HG03378 (cell line): ENCODE data around the gene HEYL.

ENCODE experiments used
- ATAC-seq: cut with Tn5 transposase; IDR thresholded peaks from one replicate; pipeline ENCODE4 v1.9.1; 2021; ENCODE audit warnings: mild to moderate bottlenecking, moderate library complexity; ENCODE audit not compliant: unreplicated experiment

The HEYL gene

DNA sequence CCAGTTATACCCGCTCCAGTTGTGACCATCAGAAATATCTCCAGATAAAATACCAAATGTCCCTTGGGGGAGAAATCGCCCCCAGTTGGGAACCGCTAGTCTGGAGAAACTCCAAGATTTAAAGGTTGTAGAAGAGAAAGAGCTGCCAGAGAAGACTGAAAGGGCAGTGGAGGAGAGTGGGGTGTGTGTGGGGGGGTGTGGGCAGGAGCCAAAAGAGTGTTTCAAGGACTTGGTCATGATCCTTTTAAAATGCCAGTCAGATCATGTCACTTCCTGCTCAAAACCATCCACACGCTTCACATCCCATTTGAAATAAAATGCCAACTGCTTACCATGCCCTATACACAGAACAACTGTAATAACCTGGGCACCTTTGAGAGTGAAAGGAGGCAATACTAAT is 3.4 kb upstream of the HEYL start:
- ATAC-seq: no peak

DNA sequence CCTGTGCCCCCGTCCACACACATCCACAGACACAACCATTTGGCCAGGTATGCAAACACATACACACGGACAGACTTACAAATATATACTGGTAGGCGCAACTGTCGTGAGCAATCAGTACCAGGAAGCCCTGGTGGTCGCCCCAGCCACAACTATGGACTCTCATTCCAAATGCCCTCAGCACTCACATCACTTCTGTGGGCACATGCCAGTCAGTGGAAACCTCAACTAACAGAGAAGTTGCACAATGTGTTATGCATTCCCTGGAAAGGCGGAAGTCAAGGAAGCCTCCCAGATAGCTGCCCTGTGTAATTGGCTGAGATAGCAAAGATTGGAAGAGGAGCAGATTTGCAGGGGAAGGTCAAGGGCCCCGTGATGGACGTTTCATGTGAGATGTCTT is 1.4 kb upstream of the HEYL start:
- ATAC-seq: no peak

DNA sequence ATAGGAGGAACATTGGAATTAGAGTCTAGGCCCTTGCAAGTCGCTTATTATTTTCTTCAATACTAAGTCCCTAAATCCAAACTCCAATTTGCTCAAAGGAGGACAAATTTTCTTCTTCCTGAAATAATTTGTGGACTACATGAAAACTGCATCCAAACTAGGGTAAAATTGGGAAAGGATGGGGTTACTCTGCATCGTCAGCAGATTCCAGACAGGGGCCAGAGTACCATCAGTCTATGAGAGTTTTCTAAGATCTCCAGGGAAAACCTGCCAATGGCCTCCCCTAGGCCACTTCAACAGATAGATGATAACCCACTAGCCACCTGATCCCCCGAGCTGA is 508 bp downstream of the HEYL start:
- ATAC-seq: no peak

- ATAC-seq: no peak
These were observed 2.1 kb downstream of the HEYL start for GRCh38 chr1:39637361-39637760.

DNA sequence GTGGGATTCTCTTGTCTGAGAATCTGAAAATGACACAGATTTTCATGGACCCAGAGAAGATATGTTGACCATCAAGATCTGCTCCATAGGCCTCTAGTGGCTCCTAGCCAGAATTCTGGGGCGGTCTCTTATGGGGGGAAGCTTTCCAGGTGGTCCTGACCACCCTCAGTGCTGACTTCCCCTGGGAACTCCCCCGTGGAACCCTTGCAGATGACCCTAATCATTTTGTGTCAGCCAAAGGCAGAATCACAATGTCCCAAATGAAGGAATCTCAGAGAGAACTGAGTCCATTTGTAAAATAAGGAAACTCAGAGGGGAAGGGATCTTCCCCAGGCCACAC is 3.6 kb downstream of the HEYL start:
- ATAC-seq: no peak

DNA sequence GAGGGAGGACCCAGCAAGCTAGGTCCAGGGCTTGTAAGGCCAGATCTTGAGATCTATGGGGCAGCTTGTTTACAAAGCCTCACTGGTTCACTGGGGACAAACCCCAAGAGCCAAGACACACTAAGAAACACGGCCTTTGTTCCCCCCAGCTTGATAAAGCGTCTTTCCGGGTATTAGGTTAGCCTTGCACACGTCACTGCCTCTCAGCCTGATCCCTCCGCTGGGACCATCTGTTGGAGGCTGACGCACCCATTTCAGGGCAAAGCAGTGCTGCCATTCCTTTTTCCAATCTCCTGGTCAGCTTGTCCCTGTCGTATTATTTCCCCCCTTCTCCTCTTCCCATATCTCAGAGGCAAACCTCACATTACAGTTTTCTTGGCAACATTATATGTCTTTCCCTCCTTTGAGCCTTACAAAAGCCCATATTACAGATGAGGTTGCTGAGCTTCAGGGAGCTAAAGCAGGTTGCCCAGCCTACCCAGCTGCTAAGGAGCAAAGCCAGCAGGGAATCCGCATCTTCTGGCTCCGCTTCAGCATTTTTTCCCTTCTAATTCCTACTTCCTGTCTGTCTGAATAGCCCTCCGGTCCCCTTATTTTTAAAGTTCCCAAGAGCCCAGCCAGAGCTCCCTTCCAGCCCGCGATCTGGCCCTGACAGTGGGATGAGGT is 4.1 kb downstream of the HEYL start:
- no peak for ATAC-seq

- no peak for ATAC-seq
These were observed 6.0 kb downstream of the HEYL start for GRCh38 chr1:39633422-39633821.

- no peak for ATAC-seq
These were observed 6.6 kb downstream of the HEYL start for GRCh38 chr1:39632682-39633417.

DNA sequence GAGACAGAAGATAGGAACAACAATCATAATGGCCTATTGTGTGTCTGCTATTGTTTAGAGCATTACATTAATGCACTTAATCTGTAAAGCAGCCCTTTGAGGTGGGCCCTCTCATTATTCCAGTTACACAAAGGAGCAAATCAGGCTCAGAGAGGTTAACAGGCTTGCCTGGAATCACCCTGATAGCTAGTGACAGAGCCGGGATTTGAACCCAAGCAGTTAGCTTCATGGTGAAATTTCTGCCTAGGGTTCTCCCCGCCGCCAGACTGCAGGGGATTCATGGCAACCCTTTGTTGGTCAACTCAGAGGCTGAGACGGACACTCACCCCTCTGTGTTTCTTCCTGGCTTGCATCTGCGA is 7.1 kb downstream of the HEYL start:
- no peak for ATAC-seq

- ATAC-seq: no peak
These were observed 7.8 kb downstream of the HEYL start for GRCh38 chr1:39631361-39632322.

DNA sequence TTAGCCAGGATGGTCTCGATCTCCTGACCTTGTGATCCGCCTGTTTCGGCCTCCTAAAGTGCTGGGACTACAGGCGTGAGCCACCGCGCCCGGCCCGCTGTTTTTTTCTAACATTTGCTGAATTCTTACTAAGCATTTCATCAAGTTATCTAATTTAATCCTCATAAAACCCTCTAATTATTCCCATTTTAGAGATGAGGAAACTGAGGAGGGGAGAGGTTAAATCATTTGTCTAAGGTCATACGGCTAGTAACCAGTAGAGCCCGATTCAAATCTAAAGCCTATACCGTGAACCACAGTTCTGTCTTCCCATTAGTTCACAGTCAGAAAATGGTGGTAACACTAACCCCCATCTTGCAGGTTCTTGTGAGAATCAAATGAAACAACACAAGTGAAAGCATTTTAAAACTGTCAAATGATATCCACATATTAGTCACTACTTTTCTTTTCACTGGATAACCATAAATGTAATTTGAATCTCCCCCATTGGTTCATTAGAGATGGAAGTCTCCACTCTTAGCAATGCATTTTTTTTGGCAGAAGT is 10.6 kb downstream of the HEYL start:
- no peak for ATAC-seq

DNA sequence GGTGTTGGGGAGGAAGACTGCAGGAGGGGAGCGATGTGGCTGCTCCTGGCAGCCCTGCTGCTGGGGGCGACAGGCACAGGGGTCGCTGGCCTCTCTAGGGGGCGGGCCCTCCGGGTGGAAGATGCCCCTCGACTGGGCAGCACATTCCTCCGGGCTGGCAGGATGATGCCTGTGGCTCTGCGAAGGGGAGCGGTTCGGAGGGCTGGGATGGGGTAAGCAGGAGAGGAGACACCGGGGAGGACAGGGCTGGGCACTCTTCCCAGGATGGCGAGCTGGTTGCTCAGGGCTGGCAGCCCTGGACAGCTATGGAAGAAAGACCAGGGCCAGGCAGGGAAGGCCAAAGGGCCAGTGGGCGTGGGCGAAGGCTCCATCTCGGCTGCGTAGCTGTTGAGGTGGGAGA is 12.8 kb downstream of the HEYL start:
- ATAC-seq: no peak

- ATAC-seq: no peak
These were observed 13.8 kb downstream of the HEYL start for GRCh38 chr1:39625462-39626273.

- ATAC-seq: no peak
These were observed 14.4 kb downstream of the HEYL start for GRCh38 chr1:39625009-39625408.

DNA sequence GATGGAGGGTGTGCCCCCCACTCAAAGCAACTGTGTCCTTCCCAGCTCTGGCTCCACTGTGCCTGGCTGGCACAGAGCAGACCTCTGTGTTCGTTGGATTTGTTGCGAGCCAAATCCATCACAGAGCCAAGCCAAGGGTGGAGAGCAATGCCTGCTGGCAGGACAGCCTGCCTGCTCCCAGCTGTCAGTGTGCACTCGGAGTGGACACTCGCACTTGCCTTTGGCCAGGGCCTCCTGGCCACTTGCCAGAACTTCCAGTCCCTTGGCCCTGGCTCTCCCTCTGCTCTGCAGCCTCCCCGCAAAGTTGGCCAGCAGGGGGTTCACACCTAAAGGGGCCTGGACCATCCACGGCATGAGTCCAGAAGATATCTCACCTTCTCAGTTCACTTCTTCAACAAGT is 16.4 kb downstream of the HEYL start:
- no peak for ATAC-seq

DNA sequence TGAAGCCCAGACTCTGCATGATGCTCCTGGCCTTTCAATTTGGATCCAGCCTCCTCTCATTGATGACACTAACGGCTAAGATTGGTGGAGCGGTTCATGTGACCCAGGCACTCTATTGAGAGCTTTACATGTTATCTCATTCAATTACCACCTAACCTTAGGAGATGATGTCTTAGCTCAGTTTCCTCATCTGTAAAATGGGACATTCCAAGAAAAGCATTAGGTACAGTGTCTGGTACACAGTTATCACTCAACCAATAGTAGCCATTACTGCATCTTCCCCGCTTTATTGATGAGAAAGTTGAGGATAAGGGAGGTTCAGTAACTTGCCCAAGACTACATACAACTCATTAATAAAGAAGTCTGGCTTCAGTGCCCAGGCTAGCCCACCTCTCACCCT is 17.0 kb downstream of the HEYL start:
- ATAC-seq: no peak

- no peak for ATAC-seq
These were observed 18.7 kb downstream of the HEYL start for GRCh38 chr1:39620659-39621165.

- no peak for ATAC-seq
These were observed 21.9 kb downstream of the HEYL start for GRCh38 chr1:39617488-39618049.

DNA sequence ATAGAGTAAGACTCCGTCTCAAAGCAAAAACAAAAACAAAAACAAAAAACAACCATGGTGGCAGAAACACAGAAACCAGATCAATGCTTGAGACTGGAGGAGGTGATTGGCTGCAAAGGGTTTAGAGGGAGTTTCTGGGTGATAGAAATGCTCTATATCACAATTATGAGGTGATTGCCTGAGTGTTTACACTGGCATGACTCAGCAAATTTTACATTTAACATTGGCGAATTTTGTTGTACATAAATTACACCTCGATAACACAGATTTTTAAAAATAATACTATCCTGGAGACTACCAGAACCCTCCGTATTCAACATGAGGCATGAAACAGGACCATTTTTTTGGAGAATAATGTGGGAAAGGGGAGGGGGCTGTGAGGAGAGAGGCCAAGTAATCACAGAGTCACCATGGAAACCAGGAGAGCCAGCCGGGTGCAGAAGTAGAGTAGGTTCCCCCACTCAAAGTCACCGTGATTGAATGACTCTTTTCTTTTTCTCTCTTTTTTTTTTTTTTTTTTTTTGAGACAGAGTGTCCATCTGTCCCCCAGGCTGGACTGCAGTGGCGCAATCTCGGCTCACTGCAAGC is 24.3 kb downstream of the HEYL start:
- ATAC-seq: no peak

GRCh38 chr1:39614488-39614887 is 25.0 kb downstream of the HEYL start:
- ATAC-seq: no peak
